HG02678 (cell line): ENCODE results near the gene ZBTB34.
A peak's percentile ranks its signal among the peaks of the same experiment; 100 is the strongest.

Source experiments
- ATAC-seq: cut with Tn5 transposase; IDR thresholded peaks from one replicate; pipeline ENCODE4 v1.9.1; 2021; ENCODE audit warnings: mild to moderate bottlenecking, moderate library complexity; ENCODE audit not compliant: unreplicated experiment

ZBTB34 gene

GRCh38 chr9:126875756-126876510 is 15.5 kb downstream of the ZBTB34 start:
- ATAC-seq, result no peak

GRCh38 chr9:126876531-126876930 is 16.1 kb downstream of the ZBTB34 start:
- ATAC-seq, result no peak

GRCh38 chr9:126877418-126877817 is 17.0 kb downstream of the ZBTB34 start:
- no peak for ATAC-seq

DNA sequence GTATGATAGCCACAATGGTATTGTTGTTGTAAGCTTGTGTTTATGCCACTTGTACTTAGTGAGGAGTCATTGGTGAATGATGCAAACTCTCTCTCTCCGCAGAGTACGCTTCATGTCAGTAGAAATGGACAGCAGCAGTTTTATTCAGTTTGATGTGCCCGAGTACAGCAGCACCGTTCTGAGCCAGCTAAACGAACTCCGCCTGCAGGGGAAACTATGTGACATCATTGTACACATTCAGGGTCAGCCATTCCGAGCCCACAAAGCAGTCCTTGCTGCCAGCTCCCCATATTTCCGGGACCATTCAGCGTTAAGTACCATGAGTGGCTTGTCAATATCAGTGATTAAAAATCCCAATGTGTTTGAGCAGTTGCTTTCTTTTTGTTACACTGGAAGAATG is 18.8 kb downstream of the ZBTB34 start:
- no peak for ATAC-seq

DNA sequence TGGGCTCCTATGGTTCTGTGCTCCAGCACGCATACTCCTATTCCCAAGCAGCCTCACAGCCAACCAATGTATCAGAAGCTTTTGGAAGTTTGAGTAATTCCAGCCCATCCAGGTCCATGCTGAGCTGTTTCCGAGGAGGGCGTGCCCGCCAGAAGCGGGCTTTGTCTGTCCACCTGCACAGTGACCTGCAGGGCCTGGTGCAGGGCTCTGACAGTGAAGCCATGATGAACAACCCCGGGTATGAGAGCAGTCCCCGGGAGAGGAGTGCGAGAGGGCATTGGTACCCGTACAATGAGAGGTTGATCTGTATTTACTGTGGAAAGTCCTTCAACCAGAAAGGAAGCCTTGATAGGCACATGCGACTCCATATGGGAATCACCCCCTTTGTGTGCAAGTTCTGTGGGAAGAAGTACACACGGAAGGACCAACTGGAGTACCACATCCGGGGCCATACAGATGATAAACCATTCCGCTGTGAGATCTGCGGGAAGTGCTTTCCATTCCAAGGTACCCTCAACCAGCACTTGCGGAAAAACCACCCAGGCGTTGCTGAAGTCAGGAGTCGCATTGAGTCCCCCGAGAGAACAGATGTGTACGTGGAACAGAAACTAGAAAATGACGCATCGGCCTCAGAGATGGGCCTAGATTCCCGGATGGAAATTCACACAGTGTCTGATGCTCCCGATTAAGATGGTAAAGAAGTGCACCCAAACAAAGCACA is 19.9 kb downstream of the ZBTB34 start:
- ATAC-seq, result no peak

DNA sequence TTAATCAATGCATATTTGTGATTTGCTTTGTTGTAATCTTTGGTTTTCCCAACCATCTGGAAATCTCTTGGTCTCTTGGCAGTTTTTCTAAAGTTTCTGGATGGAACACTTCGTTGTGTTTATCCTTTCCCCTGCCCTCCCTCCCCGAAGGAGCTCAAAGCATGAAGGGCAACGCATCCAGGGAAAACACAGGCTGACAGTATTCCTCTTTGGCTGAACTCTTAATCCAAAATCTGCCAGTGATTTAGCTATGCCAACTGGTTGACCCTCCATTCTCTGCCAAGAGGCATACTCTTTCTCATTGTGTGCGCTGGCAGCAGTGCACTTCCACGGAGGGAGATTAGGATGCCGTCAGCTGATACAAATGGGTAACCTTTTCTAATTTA is 20.5 kb downstream of the ZBTB34 start:
- no peak for ATAC-seq

DNA sequence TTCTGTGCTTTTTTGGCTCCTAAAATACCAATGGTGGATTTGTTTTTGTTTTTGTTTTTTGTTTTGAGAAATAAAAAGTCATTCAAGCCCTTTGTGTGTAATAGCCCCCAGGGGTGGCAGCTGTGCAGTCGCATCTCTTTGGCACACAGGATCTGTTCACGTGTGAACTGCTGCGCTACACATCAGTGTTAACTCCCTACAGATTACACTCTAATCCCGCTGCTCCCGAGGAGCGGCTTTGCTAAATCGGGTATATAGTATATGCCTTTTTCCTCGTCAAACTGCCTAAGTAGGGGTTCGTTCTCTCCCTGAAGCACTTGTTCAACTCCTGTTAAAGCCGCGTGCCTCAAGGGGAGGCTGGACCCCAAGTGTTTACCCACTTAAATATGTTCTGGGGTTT is 22.3 kb downstream of the ZBTB34 start:
- no peak for ATAC-seq

GRCh38 chr9:126883636-126884035 is 23.2 kb downstream of the ZBTB34 start:
- ATAC-seq, result no peak

DNA sequence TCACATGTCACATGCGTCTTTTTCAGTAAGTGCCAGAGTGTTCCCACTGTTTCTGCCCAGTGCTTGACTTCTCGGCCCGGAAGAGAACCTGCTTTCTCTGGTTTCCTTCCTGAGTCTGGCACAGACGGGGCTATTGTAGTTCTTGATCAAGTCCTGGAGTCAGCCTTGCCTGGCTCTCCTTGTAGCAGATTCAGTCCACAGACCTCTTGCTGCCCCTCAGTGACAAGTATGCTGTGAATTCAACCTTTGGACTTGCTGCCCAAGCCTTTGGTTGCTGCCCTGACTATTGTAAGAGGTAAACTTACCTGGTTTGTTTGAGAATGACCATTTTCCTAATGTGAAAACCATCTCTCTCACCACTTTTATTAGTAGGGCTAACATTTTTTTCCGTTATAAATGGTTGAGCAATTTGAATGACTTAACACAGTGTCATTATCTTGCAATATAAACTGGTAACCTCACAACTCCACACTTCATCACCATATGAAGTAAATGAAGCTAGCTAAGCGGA is 24.7 kb downstream of the ZBTB34 start:
- no peak for ATAC-seq

- ATAC-seq, result no peak
Observed at GRCh38 chr9:126886034-126886822, 25.8 kb downstream of the ZBTB34 start.

DNA sequence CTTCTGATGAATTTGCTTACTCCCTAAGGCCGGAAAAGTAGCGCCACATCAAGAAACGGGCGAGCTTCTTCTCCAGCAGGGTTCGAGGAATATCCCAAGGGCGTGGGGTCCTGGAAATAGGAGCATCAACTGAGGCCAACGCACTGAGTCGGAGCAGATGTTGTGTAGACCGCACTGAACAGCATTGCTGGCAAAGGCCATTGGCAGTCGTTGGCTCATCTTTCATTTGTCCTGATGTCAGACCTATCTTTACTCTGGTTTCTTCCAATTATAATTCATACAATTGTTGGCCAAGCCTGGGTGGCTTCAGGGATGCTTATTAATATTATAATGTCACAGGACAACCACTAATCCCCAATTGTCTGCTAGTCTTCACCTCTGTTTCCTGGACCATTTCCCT is 26.5 kb downstream of the ZBTB34 start:
- ATAC-seq, result no peak

DNA sequence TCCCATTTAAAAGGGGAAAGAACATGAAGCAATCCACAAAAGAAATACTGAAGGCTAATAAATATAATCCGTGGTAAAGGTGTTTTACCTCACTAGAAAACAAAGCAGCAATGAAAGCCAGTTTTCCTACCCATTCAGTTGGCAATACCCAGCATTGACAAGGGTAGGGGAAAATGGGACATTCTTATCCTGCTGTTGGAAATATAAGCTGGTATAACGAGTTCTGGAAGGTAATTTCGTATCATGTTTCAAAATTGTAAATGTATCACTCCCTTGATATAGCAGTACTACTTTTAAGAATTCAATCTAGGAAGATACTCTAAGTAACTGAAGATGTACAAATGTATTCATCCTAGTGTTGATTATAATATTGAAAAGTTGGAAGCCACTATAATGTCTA is 31.2 kb downstream of the ZBTB34 start:
- ATAC-seq, result no peak

- ATAC-seq, result no peak
Observed at GRCh38 chr9:126893079-126893478, 32.6 kb downstream of the ZBTB34 start.

DNA sequence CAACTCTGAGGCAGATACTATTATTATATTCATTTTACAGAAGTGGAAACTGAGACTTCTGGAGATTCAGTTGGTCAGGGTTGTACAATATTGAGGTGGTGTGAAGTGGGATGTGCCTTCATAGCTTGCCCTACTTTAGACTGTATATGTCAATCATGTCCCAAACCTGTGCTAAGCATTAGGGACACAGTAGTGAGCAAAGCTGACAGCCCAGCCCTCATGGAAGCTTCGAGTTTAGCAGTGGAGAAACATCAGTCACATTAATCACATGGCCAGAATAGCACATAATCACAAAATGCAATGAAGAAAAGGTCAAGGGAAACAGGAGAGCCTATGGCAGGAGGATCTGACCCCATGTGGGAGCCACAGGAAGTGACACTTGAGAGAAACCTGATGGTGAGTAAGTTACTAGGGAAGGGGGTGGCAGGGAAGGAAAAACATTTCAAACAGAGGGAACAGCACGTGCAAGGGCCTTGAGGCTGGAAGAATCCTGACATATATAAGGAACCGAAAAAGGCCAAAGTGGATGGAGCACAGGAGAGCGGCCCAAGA is 33.7 kb downstream of the ZBTB34 start:
- ATAC-seq, result no peak

- no peak for ATAC-seq
Observed at GRCh38 chr9:126902210-126902609, 41.8 kb downstream of the ZBTB34 start.

GRCh38 chr9:126904586-126904985 is 44.1 kb downstream of the ZBTB34 start:
- ATAC-seq, result no peak

GRCh38 chr9:126906091-126906490 is 45.7 kb downstream of the ZBTB34 start:
- ATAC-seq, result no peak

GRCh38 chr9:126907058-126907457 is 46.6 kb downstream of the ZBTB34 start:
- no peak for ATAC-seq

GRCh38 chr9:126914458-126915280 is 54.2 kb downstream of the ZBTB34 start, which contains the start of gene RALGPS1:
Gene RALGPS1 (plus strand): TSS chr9:126914782. CDS start chr9:126962290, 47,508 bp downstream.
- peak; percentile 98 for ATAC-seq

GRCh38 chr9:126915281-126915816 is 54.9 kb downstream of the ZBTB34 start:
- no peak for ATAC-seq
